ENCODE results near the gene XRCC3. TPM values are rescaled to one million over a fixed set of nuclear protein-coding genes. Genes with fewer than 3 reads are reported as not detected.
A peak's percentile ranks its signal among the peaks of the same experiment; 100 is the strongest.

The XRCC3 gene
- total RNA-seq, 1 experiment from 2014 or later: 46.7 TPM

DNA sequence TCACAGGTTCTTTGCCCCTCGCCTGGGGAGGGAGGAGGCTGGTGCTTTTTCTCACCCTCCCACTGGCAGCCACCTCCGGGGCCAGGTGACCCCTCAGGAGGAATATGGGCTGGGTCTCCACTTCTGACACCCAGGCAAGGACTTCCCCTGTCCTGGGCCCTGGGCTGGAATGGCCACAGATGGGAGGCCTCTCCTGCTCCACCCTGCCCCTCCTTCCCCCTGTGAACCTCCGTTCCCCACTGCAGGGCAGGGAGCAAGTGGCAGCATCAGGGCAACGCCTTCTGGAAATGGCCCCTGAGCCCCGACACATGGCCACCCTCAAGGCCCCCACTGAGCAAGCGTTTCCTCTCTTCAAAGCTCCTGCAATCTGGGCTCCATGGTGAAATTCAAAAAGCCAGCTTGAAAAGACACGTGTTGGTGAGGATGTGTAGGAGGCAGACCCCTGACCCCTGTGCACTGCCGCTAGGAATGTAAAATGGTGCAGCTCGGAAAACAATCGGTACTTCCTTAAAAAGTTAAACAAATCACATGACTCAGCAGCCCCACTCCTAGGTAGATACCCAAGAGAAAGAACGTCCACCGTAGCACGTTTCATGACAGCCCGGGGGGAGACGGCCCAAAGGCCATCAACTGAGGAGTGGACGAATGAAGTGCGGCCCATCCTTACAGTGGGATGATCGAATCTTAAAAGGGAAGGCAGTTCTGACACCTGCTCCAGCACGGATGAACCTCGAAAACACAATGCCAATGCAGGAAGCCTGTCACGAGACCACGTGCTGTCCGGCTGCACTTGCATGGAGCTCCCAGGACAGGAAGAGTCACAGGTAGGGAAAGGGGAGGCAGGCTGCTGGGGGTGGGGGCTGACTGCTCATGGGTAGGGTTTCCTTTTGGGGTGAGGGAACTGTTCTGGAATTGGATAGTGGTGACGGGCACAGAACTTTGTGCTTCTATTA, 11.5 kb downstream of the XRCC3 start:
- Mint-ChIP-seq H3K4me1 (peaks cover 3% of the 10 kb centered on the region), H3K9me3 (no peaks in the 10 kb centered on the region), H3K27ac (peak overlapping the region; percentile 82; the same call in 1 of the 2 replicates), H3K36me3 (peaks cover 31% of the 10 kb centered on the region), H3K27me3 (ENCODE audit: low read depth) (no peaks in the 10 kb centered on the region; the same call in 1 of the 2 replicates), H3K4me3 (no peak overlapping the region)
- ATAC-seq (no peak), DNase-seq (ENCODE audit: low spot score) (no peak)
- TF ChIP-seq TEAD1 (CRISPR knock-in tag; IDR thresholded peaks at IDR 0.05): no peak
- TF ChIP-seq JAZF1 (CRISPR knock-in tag; IDR thresholded peaks at IDR 0.05): no peak
- TF ChIP-seq, protein P1, sequence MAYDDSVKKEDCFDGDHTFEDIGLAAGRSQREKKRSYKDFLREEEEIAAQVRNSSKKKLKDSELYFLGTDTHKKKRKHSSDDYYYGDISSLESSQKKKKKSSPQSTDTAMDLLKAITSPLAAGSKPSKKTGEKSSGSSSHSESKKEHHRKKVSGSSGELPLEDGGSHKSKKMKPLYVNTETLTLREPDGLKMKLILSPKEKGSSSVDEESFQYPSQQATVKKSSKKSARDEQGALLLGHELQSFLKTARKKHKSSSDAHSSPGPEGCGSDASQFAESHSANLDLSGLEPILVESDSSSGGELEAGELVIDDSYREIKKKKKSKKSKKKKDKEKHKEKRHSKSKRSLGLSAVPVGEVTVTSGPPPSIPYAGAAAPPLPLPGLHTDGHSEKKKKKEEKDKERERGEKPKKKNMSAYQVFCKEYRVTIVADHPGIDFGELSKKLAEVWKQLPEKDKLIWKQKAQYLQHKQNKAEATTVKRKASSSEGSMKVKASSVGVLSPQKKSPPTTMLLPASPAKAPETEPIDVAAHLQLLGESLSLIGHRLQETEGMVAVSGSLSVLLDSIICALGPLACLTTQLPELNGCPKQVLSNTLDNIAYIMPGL (CRISPR knock-in tag; IDR thresholded peaks at IDR 0.05): no peak
- TF ChIP-seq, protein P2, sequence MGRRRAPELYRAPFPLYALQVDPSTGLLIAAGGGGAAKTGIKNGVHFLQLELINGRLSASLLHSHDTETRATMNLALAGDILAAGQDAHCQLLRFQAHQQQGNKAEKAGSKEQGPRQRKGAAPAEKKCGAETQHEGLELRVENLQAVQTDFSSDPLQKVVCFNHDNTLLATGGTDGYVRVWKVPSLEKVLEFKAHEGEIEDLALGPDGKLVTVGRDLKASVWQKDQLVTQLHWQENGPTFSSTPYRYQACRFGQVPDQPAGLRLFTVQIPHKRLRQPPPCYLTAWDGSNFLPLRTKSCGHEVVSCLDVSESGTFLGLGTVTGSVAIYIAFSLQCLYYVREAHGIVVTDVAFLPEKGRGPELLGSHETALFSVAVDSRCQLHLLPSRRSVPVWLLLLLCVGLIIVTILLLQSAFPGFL (CRISPR knock-in tag; IDR thresholded peaks at IDR 0.05; ENCODE audit: borderline replicate concordance): no peak
- TF ChIP-seq OVOL2 (CRISPR knock-in tag; IDR thresholded peaks at IDR 0.05; ENCODE audit: borderline replicate concordance): no peak
- TF ChIP-seq, protein P3, sequence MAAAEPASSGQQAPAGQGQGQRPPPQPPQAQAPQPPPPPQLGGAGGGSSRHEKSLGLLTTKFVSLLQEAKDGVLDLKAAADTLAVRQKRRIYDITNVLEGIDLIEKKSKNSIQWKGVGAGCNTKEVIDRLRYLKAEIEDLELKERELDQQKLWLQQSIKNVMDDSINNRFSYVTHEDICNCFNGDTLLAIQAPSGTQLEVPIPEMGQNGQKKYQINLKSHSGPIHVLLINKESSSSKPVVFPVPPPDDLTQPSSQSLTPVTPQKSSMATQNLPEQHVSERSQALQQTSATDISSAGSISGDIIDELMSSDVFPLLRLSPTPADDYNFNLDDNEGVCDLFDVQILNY (CRISPR knock-in tag; IDR thresholded peaks at IDR 0.05): no peak
- TF ChIP-seq, protein P4, sequence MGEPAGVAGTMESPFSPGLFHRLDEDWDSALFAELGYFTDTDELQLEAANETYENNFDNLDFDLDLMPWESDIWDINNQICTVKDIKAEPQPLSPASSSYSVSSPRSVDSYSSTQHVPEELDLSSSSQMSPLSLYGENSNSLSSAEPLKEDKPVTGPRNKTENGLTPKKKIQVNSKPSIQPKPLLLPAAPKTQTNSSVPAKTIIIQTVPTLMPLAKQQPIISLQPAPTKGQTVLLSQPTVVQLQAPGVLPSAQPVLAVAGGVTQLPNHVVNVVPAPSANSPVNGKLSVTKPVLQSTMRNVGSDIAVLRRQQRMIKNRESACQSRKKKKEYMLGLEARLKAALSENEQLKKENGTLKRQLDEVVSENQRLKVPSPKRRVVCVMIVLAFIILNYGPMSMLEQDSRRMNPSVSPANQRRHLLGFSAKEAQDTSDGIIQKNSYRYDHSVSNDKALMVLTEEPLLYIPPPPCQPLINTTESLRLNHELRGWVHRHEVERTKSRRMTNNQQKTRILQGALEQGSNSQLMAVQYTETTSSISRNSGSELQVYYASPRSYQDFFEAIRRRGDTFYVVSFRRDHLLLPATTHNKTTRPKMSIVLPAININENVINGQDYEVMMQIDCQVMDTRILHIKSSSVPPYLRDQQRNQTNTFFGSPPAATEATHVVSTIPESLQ (CRISPR knock-in tag; IDR thresholded peaks at IDR 0.05): no peak
- no peak for TF ChIP-seq ELF4 (CRISPR knock-in tag; IDR thresholded peaks at IDR 0.05; ENCODE audit: low read depth)
- TF ChIP-seq, protein P5, sequence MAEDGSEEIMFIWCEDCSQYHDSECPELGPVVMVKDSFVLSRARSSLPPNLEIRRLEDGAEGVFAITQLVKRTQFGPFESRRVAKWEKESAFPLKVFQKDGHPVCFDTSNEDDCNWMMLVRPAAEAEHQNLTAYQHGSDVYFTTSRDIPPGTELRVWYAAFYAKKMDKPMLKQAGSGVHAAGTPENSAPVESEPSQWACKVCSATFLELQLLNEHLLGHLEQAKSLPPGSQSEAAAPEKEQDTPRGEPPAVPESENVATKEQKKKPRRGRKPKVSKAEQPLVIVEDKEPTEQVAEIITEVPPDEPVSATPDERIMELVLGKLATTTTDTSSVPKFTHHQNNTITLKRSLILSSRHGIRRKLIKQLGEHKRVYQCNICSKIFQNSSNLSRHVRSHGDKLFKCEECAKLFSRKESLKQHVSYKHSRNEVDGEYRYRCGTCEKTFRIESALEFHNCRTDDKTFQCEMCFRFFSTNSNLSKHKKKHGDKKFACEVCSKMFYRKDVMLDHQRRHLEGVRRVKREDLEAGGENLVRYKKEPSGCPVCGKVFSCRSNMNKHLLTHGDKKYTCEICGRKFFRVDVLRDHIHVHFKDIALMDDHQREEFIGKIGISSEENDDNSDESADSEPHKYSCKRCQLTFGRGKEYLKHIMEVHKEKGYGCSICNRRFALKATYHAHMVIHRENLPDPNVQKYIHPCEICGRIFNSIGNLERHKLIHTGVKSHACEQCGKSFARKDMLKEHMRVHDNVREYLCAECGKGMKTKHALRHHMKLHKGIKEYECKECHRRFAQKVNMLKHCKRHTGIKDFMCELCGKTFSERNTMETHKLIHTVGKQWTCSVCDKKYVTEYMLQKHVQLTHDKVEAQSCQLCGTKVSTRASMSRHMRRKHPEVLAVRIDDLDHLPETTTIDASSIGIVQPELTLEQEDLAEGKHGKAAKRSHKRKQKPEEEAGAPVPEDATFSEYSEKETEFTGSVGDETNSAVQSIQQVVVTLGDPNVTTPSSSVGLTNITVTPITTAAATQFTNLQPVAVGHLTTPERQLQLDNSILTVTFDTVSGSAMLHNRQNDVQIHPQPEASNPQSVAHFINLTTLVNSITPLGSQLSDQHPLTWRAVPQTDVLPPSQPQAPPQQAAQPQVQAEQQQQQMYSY (CRISPR knock-in tag; IDR thresholded peaks at IDR 0.05): no peak
- no peak for TF ChIP-seq ZNF671 (CRISPR knock-in tag; IDR thresholded peaks at IDR 0.05)
- no peak for TF ChIP-seq NFATC4 (CRISPR knock-in tag; IDR thresholded peaks at IDR 0.05)
- TF ChIP-seq ZNF263 (CRISPR knock-in tag; IDR thresholded peaks at IDR 0.05; ENCODE audit: low read depth): no peak
- TF ChIP-seq, protein P6, sequence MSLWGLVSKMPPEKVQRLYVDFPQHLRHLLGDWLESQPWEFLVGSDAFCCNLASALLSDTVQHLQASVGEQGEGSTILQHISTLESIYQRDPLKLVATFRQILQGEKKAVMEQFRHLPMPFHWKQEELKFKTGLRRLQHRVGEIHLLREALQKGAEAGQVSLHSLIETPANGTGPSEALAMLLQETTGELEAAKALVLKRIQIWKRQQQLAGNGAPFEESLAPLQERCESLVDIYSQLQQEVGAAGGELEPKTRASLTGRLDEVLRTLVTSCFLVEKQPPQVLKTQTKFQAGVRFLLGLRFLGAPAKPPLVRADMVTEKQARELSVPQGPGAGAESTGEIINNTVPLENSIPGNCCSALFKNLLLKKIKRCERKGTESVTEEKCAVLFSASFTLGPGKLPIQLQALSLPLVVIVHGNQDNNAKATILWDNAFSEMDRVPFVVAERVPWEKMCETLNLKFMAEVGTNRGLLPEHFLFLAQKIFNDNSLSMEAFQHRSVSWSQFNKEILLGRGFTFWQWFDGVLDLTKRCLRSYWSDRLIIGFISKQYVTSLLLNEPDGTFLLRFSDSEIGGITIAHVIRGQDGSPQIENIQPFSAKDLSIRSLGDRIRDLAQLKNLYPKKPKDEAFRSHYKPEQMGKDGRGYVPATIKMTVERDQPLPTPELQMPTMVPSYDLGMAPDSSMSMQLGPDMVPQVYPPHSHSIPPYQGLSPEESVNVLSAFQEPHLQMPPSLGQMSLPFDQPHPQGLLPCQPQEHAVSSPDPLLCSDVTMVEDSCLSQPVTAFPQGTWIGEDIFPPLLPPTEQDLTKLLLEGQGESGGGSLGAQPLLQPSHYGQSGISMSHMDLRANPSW (CRISPR knock-in tag; conservative IDR thresholded peaks at IDR 0.05; ENCODE audit: low read depth): no peak
- CTCF ChIA-PET: interaction anchor here (0.6 to 1.8 kb wide), 2 partner anchors 9 to 1004 kb away, joined by 3 to 4 read pairs; no protein-coding TSS in a partner anchor
- POLR2A ChIA-PET: no interaction called here

Data from WTC11 (cell line).